ENCODE results near the gene PACSIN3. TPM values are rescaled to one million over a fixed set of nuclear protein-coding genes. Genes with fewer than 3 reads are reported as not detected.

Gene PACSIN3
- total RNA-seq, 4 donors from 2014 or later, result 1.2 to 13.9 (median 9.8) TPM

- in situ Hi-C loops (cut with MboI; ENCODE audit: low pct_ligation_motif_present in 1 of 4, low pct_unique_long_range_greater_than_20kb in 1 of 4, low sequenced_read_pairs in 3 of 4) (no loop called here), intact Hi-C loops (cut with DNase I; ENCODE audit: low total_unique reads) (no loop called here)
- H3K36me3 ChIP-seq, result no peaks in the 10 kb centered on the region
- DNase-seq, result no peak
- 77% methylated on average over 2 of the region's 2 CpGs; no CpG with 5 or more reads in 1 of the 2 donors for WGBS, 2 donors (ENCODE audit: low coverage in 1 of 2)
- peaks cover 0 to 17% (median 12%) of the 10 kb centered on the region in 4 donors for H3K4me1 ChIP-seq
- TF ChIP-seq POLR2A (IDR thresholded peaks at IDR 0.05) (no peak), EP300 (IDR thresholded peaks at IDR 0.05; ENCODE audit: low read depth) (no peak)
- H3K4me3 ChIP-seq, result no peak overlapping the region
- H3K9me3 ChIP-seq, result no peaks in the 10 kb centered on the region
- H3K27ac ChIP-seq, result no peak overlapping the region
- no peaks in the 10 kb centered on the region for H3K27me3 ChIP-seq
These were observed 39.0 kb downstream of the PACSIN3 start for GRCh38 chr11:47147250-47147649.

- no peaks in the 10 kb centered on the region for H3K27me3 ChIP-seq
- H3K4me3 ChIP-seq, result no peak overlapping the region
- H3K27ac ChIP-seq, result no peak overlapping the region
- no peaks in the 10 kb centered on the region for H3K9me3 ChIP-seq
- peaks cover 0 to 12% (median 10%) of the 10 kb centered on the region in 4 donors for H3K4me1 ChIP-seq
- TF ChIP-seq EP300 (IDR thresholded peaks at IDR 0.05; ENCODE audit: low read depth) (no peak), POLR2A (IDR thresholded peaks at IDR 0.05) (no peak), POLR2AphosphoS5 (IDR thresholded peaks at IDR 0.05) (no peak), CTCF (IDR thresholded peaks at IDR 0.05) (no peak)
- no peak for DNase-seq
- intact Hi-C loops (cut with DNase I; ENCODE audit: low total_unique reads) (no loop called here), in situ Hi-C loops (cut with MboI; ENCODE audit: low pct_ligation_motif_present in 1 of 4, low pct_unique_long_range_greater_than_20kb in 1 of 4, low sequenced_read_pairs in 3 of 4) (no loop called here)
- WGBS, 2 donors (ENCODE audit: low coverage in 1 of 2), result 93 to 100% methylated on average over 2 to 3 of the region's 3 CpGs
- no peaks in the 10 kb centered on the region for H3K36me3 ChIP-seq
These were observed 41.7 kb downstream of the PACSIN3 start for GRCh38 chr11:47144541-47144940.

- Histone ChIP-seq H3K27me3 (no peaks in the 10 kb centered on the region), H3K4me3 (no peak overlapping the region), H3K4me1 (peaks cover 0 to 10% (median under 1%) of the 10 kb centered on the region in 4 donors), H3K27ac (peak overlapping the region in 3 of 4 donors; percentile 11 to 63 (median 15)), H3K9me3 (no peaks in the 10 kb centered on the region), H3K36me3 (no peaks in the 10 kb centered on the region)
- TF ChIP-seq POLR2AphosphoS5 (IDR thresholded peaks at IDR 0.05), result peak in 1 of 3 donors; percentile 28
- TF ChIP-seq POLR2A (IDR thresholded peaks at IDR 0.05), result no peak
- TF ChIP-seq CTCF (IDR thresholded peaks at IDR 0.05), result no peak
- no peak for TF ChIP-seq EP300 (IDR thresholded peaks at IDR 0.05; ENCODE audit: low read depth)
- DNase-seq, result no peak
- in situ Hi-C loops (cut with MboI; ENCODE audit: low pct_ligation_motif_present in 1 of 4, low pct_unique_long_range_greater_than_20kb in 1 of 4, low sequenced_read_pairs in 3 of 4), result no loop called here
- intact Hi-C loops (cut with DNase I; ENCODE audit: low total_unique reads), result no loop called here
- 33 to 46% methylated on average over 3 of the region's 3 CpGs for WGBS, 2 donors (ENCODE audit: low coverage in 1 of 2)
These were observed 42.9 kb downstream of the PACSIN3 start for GRCh38 chr11:47143322-47143721.

- intact Hi-C loops (cut with DNase I; ENCODE audit: low total_unique reads), result no loop called here
- TF ChIP-seq EP300 (IDR thresholded peaks at IDR 0.05; ENCODE audit: low read depth) (no peak), POLR2AphosphoS5 (IDR thresholded peaks at IDR 0.05) (no peak), CTCF (IDR thresholded peaks at IDR 0.05) (no peak), POLR2A (IDR thresholded peaks at IDR 0.05) (no peak)
- Histone ChIP-seq H3K9me3 (no peaks in the 10 kb centered on the region), H3K27ac (no peak overlapping the region), H3K4me3 (no peak overlapping the region), H3K27me3 (no peaks in the 10 kb centered on the region), H3K36me3 (no peaks in the 10 kb centered on the region), H3K4me1 (peaks cover 0 to 10% (median 0%) of the 10 kb centered on the region in 4 donors)
- in situ Hi-C loops (cut with MboI; ENCODE audit: low pct_ligation_motif_present in 1 of 4, low pct_unique_long_range_greater_than_20kb in 1 of 4, low sequenced_read_pairs in 3 of 4), result no loop called here
- WGBS, 2 donors (ENCODE audit: low coverage in 1 of 2), result 89 to 90% methylated on average over 1 to 4 of the region's 4 CpGs
- no peak for DNase-seq
These were observed 46.4 kb downstream of the PACSIN3 start for GRCh38 chr11:47139878-47140277.

GRCh38 chr11:47137476-47137875 lies 48.8 kb downstream of the PACSIN3 start:
- Histone ChIP-seq H3K27me3 (no peaks in the 10 kb centered on the region), H3K4me1 (peaks cover 0 to 4% (median 2%) of the 10 kb centered on the region in 4 donors), H3K27ac (no peak overlapping the region), H3K36me3 (no peaks in the 10 kb centered on the region), H3K9me3 (no peaks in the 10 kb centered on the region), H3K4me3 (no peak overlapping the region)
- WGBS, 2 donors (ENCODE audit: low coverage in 1 of 2), result 94% methylated on average over 2 of the region's 2 CpGs; no CpG with 5 or more reads in 1 of the 2 donors
- TF ChIP-seq CTCF (IDR thresholded peaks at IDR 0.05) (no peak), POLR2A (IDR thresholded peaks at IDR 0.05) (no peak), EP300 (IDR thresholded peaks at IDR 0.05; ENCODE audit: low read depth) (no peak)
- no peak for DNase-seq
- in situ Hi-C loops (cut with MboI; ENCODE audit: low pct_ligation_motif_present in 1 of 4, low pct_unique_long_range_greater_than_20kb in 1 of 4, low sequenced_read_pairs in 3 of 4), result no loop called here
- intact Hi-C loops (cut with DNase I; ENCODE audit: low total_unique reads), result no loop called here

All from transverse colon (tissue), 4 donors.